ENCODE measurements around the gene HSPA12B. TPM values are rescaled to one million over a fixed set of nuclear protein-coding genes. Genes with fewer than 3 reads are reported as not detected.
A peak's percentile ranks its signal among the peaks of the same experiment; 100 is the strongest.

Gene HSPA12B
- total and polyA plus RNA-seq, 9 of the 15 experiments (the other 6 are each of a cell fraction or from before 2014, with no cell fraction given), result 0.03 to 0.07 TPM; not detected in 7

- no peak for DNase-seq (ENCODE audit: extremely low read depth in 1 of 4, low spot score in 3 of 4)
- in situ Hi-C loops (cut with MboI) (no loop called here), intact Hi-C loops (cut with micrococcal nuclease) (no loop called here)
- Histone ChIP-seq H3K79me2 (ENCODE audit: control insufficient read depth, insufficient read depth, low read length) (peaks cover 12% of the 10 kb centered on the region; the same call in 2 of the 3 replicates), H4K20me1 (replicated peaks; ENCODE audit: control insufficient read depth, insufficient read depth, low read length) (no peaks in the 10 kb centered on the region), H3K9me1 (ENCODE audit: control insufficient read depth, insufficient read depth, low read length) (no peaks in the 10 kb centered on the region), H3K9me3 (replicated peaks; ENCODE audit: control insufficient read depth, insufficient read depth, low read depth, low read length) (no peaks in the 10 kb centered on the region), H3K36me3 (ENCODE audit: control insufficient read depth, insufficient read depth, low read length) (peaks cover 44% of the 10 kb centered on the region; the same call in 2 of the 3 replicates), H3K4me2 (ENCODE audit: insufficient read depth, low read length) (no peak overlapping the region), H2AFZ (ENCODE audit: low read depth, low read length) (no peak overlapping the region), H3K27ac (ENCODE audit: extremely low read depth, low read depth, low read length) (no peak overlapping the region), H3K27me3 (ENCODE audit: control insufficient read depth in 2 of 2, insufficient read depth in 2 of 2, low read length in 2 of 2) (no peaks in the 10 kb centered on the region), H3K4me1 (replicated peaks in 1 of 2; ENCODE audit: control insufficient read depth in 2 of 2, insufficient read depth in 2 of 2, low read length in 2 of 2) (peaks cover 14 to 44% of the 10 kb centered on the region in 2 experiments; a peak in 4 of 5 replicates), H3K4me3 (no peak overlapping the region), H3K9ac (ENCODE audit: insufficient read depth in 1 of 2, low read depth in 2 of 2, low read length in 2 of 2) (peak overlapping the region in 1 of 2 experiments; percentile 64; a peak in 1 of 4 replicates)
- ATAC-seq, result no peak
- BruUV-seq (replicated peaks), result TSS peak; percentile 46
- ChIA-PET POLR2A (no interaction called here), CTCF (ENCODE audit: low intra/inter-chr PET ratio) (interaction anchor here (0.7 kb wide), 1 partner anchor 300 kb away, joined by 4 read pairs; no protein-coding TSS in a partner anchor)
- FAIRE-seq, result no peak
- 88% methylated on average over 5 of the region's 5 CpGs for WGBS (ENCODE audit: insufficient coverage, low coverage, missing lambda C conversion rate)
- TF ChIP-seq ZNF830 (CRISPR knock-in tag; IDR thresholded peaks at IDR 0.05) (no peak), HLTF (IDR thresholded peaks at IDR 0.05) (no peak), C11orf30 (IDR thresholded peaks at IDR 0.05; ENCODE audit: low read depth) (no peak), HEY1 (CRISPR knock-in tag; IDR thresholded peaks at IDR 0.05; ENCODE audit: borderline replicate concordance) (no peak), NFYB (IDR thresholded peaks at IDR 0.05; ENCODE audit: extremely low read depth, insufficient read length) (no peak), TBL1XR1 (IDR thresholded peaks at IDR 0.05; ENCODE audit: low read length in 2 of 2) (no peak), ZNF407 (IDR thresholded peaks at IDR 0.05; ENCODE audit: low read depth) (no peak), MCM7 (IDR thresholded peaks at IDR 0.05) (no peak), RCOR1 (IDR thresholded peaks at IDR 0.05; ENCODE audit: borderline replicate concordance in 1 of 2, low read depth in 2 of 2, low read length in 2 of 2) (no peak), MYBL2 (IDR thresholded peaks at IDR 0.05; ENCODE audit: low read depth) (no peak), MYBL2 (CRISPR knock-in tag; IDR thresholded peaks at IDR 0.05; ENCODE audit: borderline replicate concordance) (no peak), ZNF232 (CRISPR knock-in tag; IDR thresholded peaks at IDR 0.05) (no peak), NUFIP1 (IDR thresholded peaks at IDR 0.05; ENCODE audit: partially characterized antibody) (no peak)
- TF ChIP-seq, protein P1, sequence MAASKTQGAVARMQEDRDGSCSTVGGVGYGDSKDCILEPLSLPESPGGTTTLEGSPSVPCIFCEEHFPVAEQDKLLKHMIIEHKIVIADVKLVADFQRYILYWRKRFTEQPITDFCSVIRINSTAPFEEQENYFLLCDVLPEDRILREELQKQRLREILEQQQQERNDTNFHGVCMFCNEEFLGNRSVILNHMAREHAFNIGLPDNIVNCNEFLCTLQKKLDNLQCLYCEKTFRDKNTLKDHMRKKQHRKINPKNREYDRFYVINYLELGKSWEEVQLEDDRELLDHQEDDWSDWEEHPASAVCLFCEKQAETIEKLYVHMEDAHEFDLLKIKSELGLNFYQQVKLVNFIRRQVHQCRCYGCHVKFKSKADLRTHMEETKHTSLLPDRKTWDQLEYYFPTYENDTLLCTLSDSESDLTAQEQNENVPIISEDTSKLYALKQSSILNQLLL (CRISPR knock-in tag; IDR thresholded peaks at IDR 0.05; ENCODE audit: borderline replicate concordance), result no peak
Measured at GRCh38 chr20:3798373-3798768, 65.9 kb downstream of the HSPA12B start.

Data from K562 (cell line).